ENCODE measurements around the gene LIX1.

LIX1 gene

DNA sequence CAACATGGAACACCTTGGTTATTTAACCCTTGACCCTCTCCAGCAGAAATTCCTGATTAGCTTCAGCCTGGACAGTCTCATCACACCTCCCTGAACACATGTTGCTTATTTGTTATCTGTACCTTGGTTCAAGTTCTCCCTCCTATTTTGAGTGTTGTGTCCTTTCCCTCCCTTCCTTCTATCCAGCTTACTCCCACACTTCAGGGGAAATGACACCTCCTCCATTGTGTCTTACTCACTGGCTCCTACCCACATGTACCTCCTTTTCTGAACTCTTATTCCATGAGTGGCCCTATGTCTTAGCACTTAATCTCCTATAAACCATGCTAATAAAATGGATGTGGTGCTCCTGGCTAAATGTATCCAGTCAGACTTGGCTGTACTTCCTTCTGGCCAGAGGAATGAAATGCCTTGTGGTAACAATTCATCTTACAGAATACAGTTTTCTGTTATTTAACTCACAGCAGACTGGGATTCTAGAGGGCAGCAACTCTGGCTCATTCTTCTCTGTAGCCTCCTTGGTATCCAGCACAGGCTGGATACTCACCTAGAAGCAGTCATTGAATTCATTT lies 11.2 kb downstream of the LIX1 start:
- DNase-seq (ENCODE audit: low read depth) = peak; percentile 13
- TF ChIP-seq, protein P1, sequence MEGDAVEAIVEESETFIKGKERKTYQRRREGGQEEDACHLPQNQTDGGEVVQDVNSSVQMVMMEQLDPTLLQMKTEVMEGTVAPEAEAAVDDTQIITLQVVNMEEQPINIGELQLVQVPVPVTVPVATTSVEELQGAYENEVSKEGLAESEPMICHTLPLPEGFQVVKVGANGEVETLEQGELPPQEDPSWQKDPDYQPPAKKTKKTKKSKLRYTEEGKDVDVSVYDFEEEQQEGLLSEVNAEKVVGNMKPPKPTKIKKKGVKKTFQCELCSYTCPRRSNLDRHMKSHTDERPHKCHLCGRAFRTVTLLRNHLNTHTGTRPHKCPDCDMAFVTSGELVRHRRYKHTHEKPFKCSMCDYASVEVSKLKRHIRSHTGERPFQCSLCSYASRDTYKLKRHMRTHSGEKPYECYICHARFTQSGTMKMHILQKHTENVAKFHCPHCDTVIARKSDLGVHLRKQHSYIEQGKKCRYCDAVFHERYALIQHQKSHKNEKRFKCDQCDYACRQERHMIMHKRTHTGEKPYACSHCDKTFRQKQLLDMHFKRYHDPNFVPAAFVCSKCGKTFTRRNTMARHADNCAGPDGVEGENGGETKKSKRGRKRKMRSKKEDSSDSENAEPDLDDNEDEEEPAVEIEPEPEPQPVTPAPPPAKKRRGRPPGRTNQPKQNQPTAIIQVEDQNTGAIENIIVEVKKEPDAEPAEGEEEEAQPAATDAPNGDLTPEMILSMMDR (conservative IDR thresholded peaks at IDR 0.05; ENCODE audit: low read depth, low read length) = no peak
- H3K4me3 ChIP-seq (ENCODE audit: low read depth, low read length) = no peak overlapping the region

DNA sequence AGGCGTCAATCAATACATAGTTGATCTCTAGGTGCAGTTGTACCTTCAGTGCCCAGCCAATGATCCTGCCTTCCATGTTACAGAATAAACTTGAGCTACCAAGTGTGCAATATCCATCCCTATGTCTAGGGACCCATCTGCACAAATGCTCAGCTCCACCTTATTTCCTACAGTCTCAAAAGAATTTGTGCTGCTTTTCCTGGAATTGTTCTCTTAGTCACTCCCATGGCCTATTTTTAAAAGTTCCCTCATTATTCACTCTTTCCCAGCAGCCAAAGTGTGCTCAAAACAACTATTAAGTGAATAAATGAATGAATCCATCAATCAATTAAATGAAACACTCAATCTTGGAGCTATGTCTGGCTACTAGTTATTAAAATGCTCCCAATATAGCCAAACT lies 14.7 kb downstream of the LIX1 start:
- no peak overlapping the region for H3K4me3 ChIP-seq (ENCODE audit: low read depth, low read length)
- TF ChIP-seq, protein P1 (conservative IDR thresholded peaks at IDR 0.05; ENCODE audit: low read depth, low read length) = no peak
- no peak for DNase-seq (ENCODE audit: low read depth)

DNA sequence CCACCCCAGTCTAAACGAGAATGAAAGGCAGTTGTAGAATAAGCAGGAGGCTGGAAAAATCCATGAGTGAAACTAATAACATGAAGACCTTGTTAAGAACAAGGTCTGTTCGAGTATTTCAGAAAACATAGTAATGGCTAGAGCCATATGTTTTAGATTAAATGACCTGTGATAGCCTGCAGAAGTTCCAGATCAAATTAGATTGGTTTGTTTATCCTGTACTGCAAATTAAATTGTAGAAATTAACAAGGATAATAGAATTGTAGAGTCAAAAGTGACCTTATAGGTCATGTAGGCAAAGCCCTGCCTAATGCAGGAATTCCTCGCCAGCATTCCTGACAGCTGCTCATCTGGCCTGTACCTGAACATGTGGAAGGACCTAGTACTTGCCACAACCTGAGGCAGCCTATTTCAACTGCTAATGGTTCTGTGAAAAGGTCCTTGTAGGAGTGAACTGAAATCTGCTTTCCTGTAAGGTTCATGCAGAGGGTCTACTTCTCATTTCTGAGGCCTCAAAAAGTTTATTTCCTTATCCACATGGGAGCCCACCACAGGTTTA lies 17.2 kb downstream of the LIX1 start:
- DNase-seq (ENCODE audit: low read depth) = no peak
- H3K4me3 ChIP-seq (ENCODE audit: low read depth, low read length) = no peak overlapping the region
- TF ChIP-seq, protein P1 (conservative IDR thresholded peaks at IDR 0.05; ENCODE audit: low read depth, low read length) = no peak

DNA sequence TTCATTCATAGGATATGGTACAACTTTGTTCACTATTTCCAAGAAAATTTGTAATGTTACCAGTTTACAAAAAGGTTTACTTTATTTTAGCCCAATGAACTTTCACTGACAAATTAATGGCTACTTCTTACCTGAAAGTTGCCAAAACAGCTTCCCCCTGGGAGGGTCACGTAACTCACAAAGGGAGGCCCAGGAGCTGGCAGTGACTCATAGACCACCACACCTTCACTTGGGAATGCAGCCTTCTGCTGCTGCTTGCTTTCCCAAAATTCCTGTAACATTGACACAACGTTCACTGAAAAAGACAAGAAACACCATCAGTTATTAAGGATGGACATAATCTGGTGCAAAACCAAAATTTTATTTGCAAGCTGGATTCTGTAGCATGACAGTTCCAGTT lies 18.1 kb downstream of the LIX1 start:
- no peak for DNase-seq (ENCODE audit: low read depth)
- TF ChIP-seq, protein P1 (conservative IDR thresholded peaks at IDR 0.05; ENCODE audit: low read depth, low read length) = no peak

DNA sequence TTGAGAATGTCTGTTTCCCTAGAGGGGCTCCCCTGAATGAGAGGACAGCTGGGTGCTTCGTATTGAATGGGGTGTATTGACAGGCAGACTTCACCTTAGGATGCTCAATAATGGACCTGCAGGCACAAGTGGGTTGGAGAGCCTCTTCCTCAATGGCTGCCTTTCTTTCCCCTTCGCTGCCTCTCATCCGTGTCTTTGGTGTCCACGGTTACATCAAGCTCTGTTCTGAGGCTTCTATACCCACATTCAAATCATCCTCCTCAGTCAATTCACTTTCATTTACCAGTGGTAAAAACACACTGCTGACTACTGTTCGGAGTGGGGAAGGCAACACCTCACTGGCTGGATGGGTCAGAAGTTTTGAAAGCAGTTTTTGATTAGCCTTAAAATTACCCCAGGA lies 20.6 kb downstream of the LIX1 start:
- no peak for DNase-seq (ENCODE audit: low read depth)
- H3K4me3 ChIP-seq (ENCODE audit: low read depth, low read length) = no peak overlapping the region
- TF ChIP-seq, protein P1 (conservative IDR thresholded peaks at IDR 0.05; ENCODE audit: low read depth, low read length) = no peak

More for the DNA sequence above, 18.1 kb downstream of the LIX1 start:
- no peak overlapping the region for H3K4me3 ChIP-seq (ENCODE audit: low read depth, low read length)

DNA sequence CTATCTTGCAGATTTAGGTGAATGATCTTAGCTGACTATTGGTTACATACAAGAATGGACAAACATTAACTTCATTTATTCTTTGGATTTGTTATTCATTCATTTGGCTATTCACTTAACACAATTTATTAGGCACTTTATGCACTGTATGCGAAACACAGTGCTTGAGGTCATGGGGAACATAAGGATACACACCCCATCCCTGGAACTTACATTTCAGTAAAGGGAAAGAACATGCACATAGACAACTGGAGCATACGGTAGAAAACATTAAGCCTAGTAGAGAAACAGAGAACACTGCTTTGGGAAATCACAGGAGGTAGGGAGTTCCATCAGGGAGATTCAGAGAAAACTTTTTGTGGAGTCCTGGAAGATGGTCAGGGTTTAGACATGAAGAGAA lies 22.2 kb downstream of the LIX1 start:
- DNase-seq (ENCODE audit: low read depth) = no peak
- H3K4me3 ChIP-seq (ENCODE audit: low read depth, low read length) = no peak overlapping the region
- TF ChIP-seq, protein P1 (conservative IDR thresholded peaks at IDR 0.05; ENCODE audit: low read depth, low read length) = no peak

DNA sequence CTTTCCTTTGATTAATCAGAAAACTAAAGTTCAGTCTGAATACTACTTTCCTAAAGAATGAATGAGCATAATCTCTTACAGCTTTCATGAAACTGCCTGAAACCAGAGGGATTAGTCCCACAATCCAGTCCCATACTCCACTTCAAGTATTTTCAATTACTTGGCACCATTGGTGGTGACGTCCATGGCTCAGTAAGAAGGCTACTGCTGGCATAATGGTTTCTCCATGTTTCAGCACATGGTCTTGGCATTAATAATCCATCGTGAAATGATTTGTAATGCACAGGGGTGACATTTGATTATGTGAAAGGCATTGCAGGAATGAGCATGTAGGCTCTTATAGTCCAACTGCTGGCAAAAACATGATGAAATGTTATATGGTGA lies 23.4 kb downstream of the LIX1 start:
- H3K4me3 ChIP-seq (ENCODE audit: low read depth, low read length) = no peak overlapping the region
- TF ChIP-seq, protein P1 (conservative IDR thresholded peaks at IDR 0.05; ENCODE audit: low read depth, low read length) = no peak
- no peak for DNase-seq (ENCODE audit: low read depth)
